Activated T-cell treated with anti-CD3 and anti-CD28 coated beads, Interleukin-2, amount 50 U/mL, for 4 hours (primary cell): ENCODE measurements around the gene RERE. TPM values are rescaled to one million over a fixed set of nuclear protein-coding genes. Genes with fewer than 3 reads are reported as not detected.
"Not testable (repeated sequence)": the region's sequence is repeated elsewhere in the genome, so short reads cannot be mapped to it uniquely, and the experiment has no call there.

Source experiments
- ATAC-seq, 2 donors: fragments of 200-7000 bp; cut with Tn5 transposase; one replicate each; pipeline ENCODE4 v1.10.0; 2021
- DNase-seq: peaks from one replicate; pipeline ENCODE4 v3.0.0-alpha.2; 2020
- H3K27me3 Mint-ChIP-seq: one replicate; pipeline ENCODE4 v1.8.0; 2021; ENCODE audit warnings: low read depth, mixed read lengths
- H3K36me3 Mint-ChIP-seq: one replicate; pipeline ENCODE4 v1.8.0; 2022; ENCODE audit warnings: mixed read lengths; ENCODE audit not compliant: insufficient read depth
- H3K4me1 Mint-ChIP-seq: one replicate; pipeline ENCODE4 v1.8.0; 2021; ENCODE audit warnings: low read depth, mixed read lengths
- H3K4me3 Mint-ChIP-seq: one replicate; pipeline ENCODE4 v1.8.0; 2021; ENCODE audit warnings: mild to moderate bottlenecking, moderate library complexity, mixed read lengths
- H3K9me3 Mint-ChIP-seq: one replicate; pipeline ENCODE4 v1.8.0; 2021; ENCODE audit warnings: mixed read lengths
- total RNA-seq, 3 donors: library from RNA; stranded (reverse); gene quantifications; one replicate each; pipeline ENCODE4 v1.2.1, GENCODE V29; 2021

The RERE gene
- total RNA-seq, 3 donors from 2014 or later = 40.5 to 53.4 (median 47.8) TPM

DNA sequence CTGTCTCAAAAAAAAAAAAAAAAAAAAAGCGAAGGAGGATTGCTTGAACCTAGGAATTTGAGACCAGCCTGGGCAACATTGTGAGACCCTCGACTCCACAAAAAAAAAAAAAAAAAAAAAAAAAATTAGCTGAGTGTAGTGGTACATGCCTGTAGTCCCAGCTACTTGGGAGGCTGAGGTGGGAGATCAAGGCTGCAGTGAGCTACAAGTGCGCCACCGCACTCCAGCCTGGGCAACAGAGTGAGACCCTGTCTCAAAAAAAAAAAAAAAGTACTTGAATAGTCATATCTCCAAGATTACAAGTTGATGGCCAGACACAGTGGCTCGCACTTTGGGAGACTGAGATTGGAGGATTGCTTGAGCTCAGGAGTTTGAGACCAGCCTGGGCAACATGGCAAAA lies 33.6 kb upstream of the RERE start:
- H3K36me3 Mint-ChIP-seq = no peaks in the 10 kb centered on the region
- H3K4me3 Mint-ChIP-seq = no peak overlapping the region
- H3K4me1 Mint-ChIP-seq = peaks cover 3% of the 10 kb centered on the region
- no peak for DNase-seq
- H3K27me3 Mint-ChIP-seq = no peaks in the 10 kb centered on the region
- no peaks in the 10 kb centered on the region for H3K9me3 Mint-ChIP-seq
- ATAC-seq = no peak

GRCh38 chr1:8848663-8849386 lies 31.4 kb upstream of the RERE start:
- Mint-ChIP-seq H3K9me3 (no peaks in the 10 kb centered on the region), H3K27me3 (no peaks in the 10 kb centered on the region), H3K4me1 (peaks cover 3% of the 10 kb centered on the region), H3K4me3 (no peak overlapping the region), H3K36me3 (no peaks in the 10 kb centered on the region)
- DNase-seq = peak; percentile 73
- ATAC-seq = peak; percentile 92

DNA sequence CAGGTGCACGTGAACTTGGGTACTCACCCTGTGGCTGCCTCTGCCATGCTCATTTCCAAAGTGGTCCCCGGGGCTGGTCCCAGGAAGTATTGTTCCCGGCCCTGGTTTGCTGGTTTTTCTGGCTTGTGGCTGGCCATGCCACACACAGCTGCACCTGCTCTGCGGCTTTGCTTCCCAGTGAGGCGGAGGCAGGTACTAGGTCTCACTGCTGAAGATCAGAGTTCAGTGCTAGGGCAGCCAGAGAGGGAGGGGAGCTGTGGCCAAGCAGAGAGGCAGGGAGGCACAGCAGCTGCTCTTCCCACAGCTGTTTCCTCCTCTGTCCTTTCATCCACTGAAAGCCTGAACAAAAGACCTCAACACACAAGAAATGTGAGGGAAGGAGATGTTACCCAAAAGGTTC lies 30.6 kb upstream of the RERE start:
- no peaks in the 10 kb centered on the region for H3K27me3 Mint-ChIP-seq
- no peaks in the 10 kb centered on the region for H3K36me3 Mint-ChIP-seq
- peaks cover 3% of the 10 kb centered on the region for H3K4me1 Mint-ChIP-seq
- H3K4me3 Mint-ChIP-seq = no peak overlapping the region
- no peak for ATAC-seq
- no peak for DNase-seq
- no peaks in the 10 kb centered on the region for H3K9me3 Mint-ChIP-seq

- H3K9me3 Mint-ChIP-seq = no peaks in the 10 kb centered on the region
- DNase-seq (no peak), ATAC-seq (no peak)
- H3K27me3 Mint-ChIP-seq = peaks cover 3% of the 10 kb centered on the region
- peaks cover 3% of the 10 kb centered on the region for H3K4me1 Mint-ChIP-seq
- H3K36me3 Mint-ChIP-seq = no peaks in the 10 kb centered on the region
- H3K4me3 Mint-ChIP-seq = no peak overlapping the region
Observed at GRCh38 chr1:8846263-8846662, 28.8 kb upstream of the RERE start.

- DNase-seq (no peak), ATAC-seq (no peak)
- peaks cover 3% of the 10 kb centered on the region for H3K27me3 Mint-ChIP-seq
- H3K36me3 Mint-ChIP-seq = no peaks in the 10 kb centered on the region
- H3K4me3 Mint-ChIP-seq = no peak overlapping the region
- no peaks in the 10 kb centered on the region for H3K9me3 Mint-ChIP-seq
- H3K4me1 Mint-ChIP-seq = peaks cover 3% of the 10 kb centered on the region
Observed at GRCh38 chr1:8845104-8846097, 28.0 kb upstream of the RERE start.

GRCh38 chr1:8844501-8845006 lies 27.1 kb upstream of the RERE start:
- ATAC-seq = no peak
- no peak overlapping the region for H3K4me3 Mint-ChIP-seq
- H3K27me3 Mint-ChIP-seq = peaks cover 3% of the 10 kb centered on the region
- no peaks in the 10 kb centered on the region for H3K9me3 Mint-ChIP-seq
- H3K4me1 Mint-ChIP-seq = peaks cover 3% of the 10 kb centered on the region
- H3K36me3 Mint-ChIP-seq = no peaks in the 10 kb centered on the region
- no peak for DNase-seq

DNA sequence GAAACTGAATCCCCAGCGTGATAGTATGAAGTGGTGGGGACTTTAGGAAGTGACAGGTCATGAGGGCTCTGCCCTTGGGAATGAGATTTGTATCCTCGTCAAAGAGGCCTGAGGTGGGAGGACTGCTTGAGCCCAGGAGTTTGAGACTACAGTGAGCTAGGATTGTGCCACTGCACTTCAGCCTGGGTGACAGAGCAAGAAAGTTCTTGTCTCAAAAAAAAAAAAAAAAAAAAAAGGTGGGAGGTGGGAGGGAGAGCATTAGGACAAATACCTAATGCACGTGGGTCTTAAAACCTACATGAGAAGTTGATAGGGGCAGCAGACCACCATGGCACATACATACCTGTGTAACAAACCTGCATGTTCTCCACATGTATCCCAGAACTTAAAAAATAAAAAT lies 24.0 kb upstream of the RERE start:
- ATAC-seq (no peak), DNase-seq (no peak)
- H3K4me3 Mint-ChIP-seq = no peak overlapping the region
- H3K36me3 Mint-ChIP-seq = no peaks in the 10 kb centered on the region
- H3K4me1 Mint-ChIP-seq = no peaks in the 10 kb centered on the region
- no peaks in the 10 kb centered on the region for H3K9me3 Mint-ChIP-seq
- peaks cover 3% of the 10 kb centered on the region for H3K27me3 Mint-ChIP-seq

GRCh38 chr1:8839990-8840389 lies 22.6 kb upstream of the RERE start:
- no peaks in the 10 kb centered on the region for H3K9me3 Mint-ChIP-seq
- no peaks in the 10 kb centered on the region for H3K36me3 Mint-ChIP-seq
- H3K4me3 Mint-ChIP-seq = no peak overlapping the region
- H3K27me3 Mint-ChIP-seq = peaks cover 3% of the 10 kb centered on the region
- no peaks in the 10 kb centered on the region for H3K4me1 Mint-ChIP-seq
- no peak for DNase-seq
- ATAC-seq = no peak

DNA sequence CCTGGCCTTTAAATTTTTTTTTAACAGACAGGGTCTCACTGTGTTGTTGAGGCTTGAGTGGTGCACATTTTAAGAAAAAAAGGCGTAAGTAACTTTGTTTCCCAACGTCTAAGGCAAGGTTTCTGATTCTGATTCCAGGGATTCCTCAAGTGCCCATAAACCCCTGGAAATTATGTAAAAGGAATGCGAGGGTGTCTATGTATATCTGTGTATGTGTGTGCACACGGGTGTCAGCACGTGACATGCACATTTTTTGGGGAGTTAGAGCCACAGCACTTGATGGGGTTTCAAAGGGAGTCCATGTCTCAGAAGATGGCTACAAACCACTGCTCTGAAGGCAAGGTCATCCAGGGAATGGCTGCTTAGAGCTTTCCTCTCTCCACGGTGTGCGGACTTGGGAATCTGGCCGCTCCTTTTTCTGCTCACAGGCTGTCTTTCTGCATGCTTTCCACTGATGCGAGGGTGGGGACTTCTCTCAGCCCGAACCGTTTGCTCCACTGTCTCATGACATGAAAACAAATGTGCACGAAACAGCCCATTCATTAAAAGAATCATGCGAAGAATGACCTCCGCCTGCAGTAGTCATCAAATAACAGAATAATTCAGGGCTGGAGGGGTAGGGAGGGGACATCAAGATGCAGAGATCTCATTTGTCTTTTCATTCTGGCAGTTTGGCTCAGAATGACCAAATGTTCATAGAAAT lies 18.7 kb upstream of the RERE start:
- no peaks in the 10 kb centered on the region for H3K36me3 Mint-ChIP-seq
- H3K27me3 Mint-ChIP-seq = no peaks in the 10 kb centered on the region
- no peaks in the 10 kb centered on the region for H3K4me1 Mint-ChIP-seq
- no peaks in the 10 kb centered on the region for H3K9me3 Mint-ChIP-seq
- ATAC-seq = no peak
- DNase-seq = no peak
- H3K4me3 Mint-ChIP-seq = no peak overlapping the region

- Mint-ChIP-seq H3K9me3 (no peaks in the 10 kb centered on the region), H3K27me3 (no peaks in the 10 kb centered on the region), H3K4me3 (no peak overlapping the region), H3K4me1 (peaks cover 13% of the 10 kb centered on the region), H3K36me3 (no peaks in the 10 kb centered on the region)
- ATAC-seq (no peak), DNase-seq (no peak)
Observed at GRCh38 chr1:8831340-8831739, 13.9 kb upstream of the RERE start.

DNA sequence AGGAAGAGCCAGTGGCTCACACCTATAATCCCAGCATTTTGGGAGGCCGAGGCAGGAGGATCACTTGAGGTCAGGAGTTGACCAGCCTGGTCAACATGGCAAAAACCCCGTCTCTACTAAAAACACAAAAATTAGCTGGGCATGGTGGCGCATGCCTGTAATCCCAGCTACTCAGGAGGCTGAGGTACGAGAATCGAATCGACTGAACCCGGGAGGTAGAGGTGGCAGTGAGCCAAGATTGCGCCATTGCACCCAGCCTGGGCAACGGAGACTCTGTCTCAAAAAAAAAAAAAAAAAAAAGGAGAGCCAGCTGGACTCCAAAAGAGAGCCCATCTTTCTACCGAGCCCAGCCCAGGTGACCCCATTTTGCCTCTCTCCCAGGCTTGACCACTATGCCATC lies 13.3 kb upstream of the RERE start:
- H3K9me3 Mint-ChIP-seq, H3K4me3 Mint-ChIP-seq, H3K36me3 Mint-ChIP-seq, DNase-seq, H3K27me3 Mint-ChIP-seq, ATAC-seq: not testable (repeated sequence)
- peaks cover 13% of the 10 kb centered on the region for H3K4me1 Mint-ChIP-seq

- no peak overlapping the region for H3K4me3 Mint-ChIP-seq
- no peak for ATAC-seq
- H3K4me1 Mint-ChIP-seq = peaks cover 13% of the 10 kb centered on the region
- H3K36me3 Mint-ChIP-seq = no peaks in the 10 kb centered on the region
- no peak for DNase-seq
- H3K9me3 Mint-ChIP-seq = no peaks in the 10 kb centered on the region
- peaks cover 4% of the 10 kb centered on the region for H3K27me3 Mint-ChIP-seq
Observed at GRCh38 chr1:8825985-8826481, 8.6 kb upstream of the RERE start.

DNA sequence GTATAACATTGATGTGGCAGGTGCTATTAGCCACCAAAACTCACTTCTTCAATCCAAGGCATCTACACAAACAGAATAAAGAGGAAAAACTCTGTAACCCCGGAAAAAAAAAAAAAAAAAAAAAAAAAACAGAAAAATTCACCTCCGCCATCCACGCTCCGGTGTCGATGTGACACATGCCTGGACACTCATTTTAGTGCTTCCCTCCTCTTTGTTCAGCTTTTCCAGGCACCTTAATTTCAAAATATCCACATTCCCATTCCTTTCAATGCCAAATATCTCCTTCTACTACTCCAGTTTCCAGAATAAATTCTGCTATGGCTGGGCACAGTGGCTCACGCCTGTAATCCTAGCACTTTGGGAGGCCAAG lies 5.8 kb upstream of the RERE start:
- Mint-ChIP-seq H3K4me1 (peaks cover 3% of the 10 kb centered on the region), H3K27me3 (peaks cover 8% of the 10 kb centered on the region), H3K9me3 (no peaks in the 10 kb centered on the region), H3K36me3 (no peaks in the 10 kb centered on the region), H3K4me3 (no peak overlapping the region)
- DNase-seq (no peak), ATAC-seq (no peak)
